ENCODE results near the gene ITPK1.
A peak's percentile ranks its signal among the peaks of the same experiment; 100 is the strongest.

ITPK1 gene

GRCh38 chr14:92952481-92953298 lies 163.0 kb downstream of the ITPK1 start:
- no peak for DNase-seq (ENCODE audit: low read depth in 2 of 2)

- peak; percentile 73 to 82 for DNase-seq (ENCODE audit: low read depth in 2 of 2)
Measured at GRCh38 chr14:92951912-92952471, 163.7 kb downstream of the ITPK1 start.

- DNase-seq (ENCODE audit: low read depth in 2 of 2), result no peak
Measured at GRCh38 chr14:92951261-92951660, 164.5 kb downstream of the ITPK1 start.

- DNase-seq (ENCODE audit: low read depth in 2 of 2), result no peak
Measured at GRCh38 chr14:92950773-92951172, 165.0 kb downstream of the ITPK1 start.

GRCh38 chr14:92950193-92950540 lies 165.6 kb downstream of the ITPK1 start:
- no peak for DNase-seq (ENCODE audit: low read depth in 2 of 2)

- DNase-seq (ENCODE audit: low read depth in 2 of 2), result no peak
Measured at GRCh38 chr14:92949496-92950192, 166.1 kb downstream of the ITPK1 start.

- DNase-seq (ENCODE audit: low read depth in 2 of 2), result no peak
Measured at GRCh38 chr14:92948647-92949046, 167.1 kb downstream of the ITPK1 start.

- DNase-seq (ENCODE audit: low read depth in 2 of 2), result no peak
Measured at GRCh38 chr14:92946847-92947545, 168.7 kb downstream of the ITPK1 start.

GRCh38 chr14:92945959-92946846 lies 169.5 kb downstream of the ITPK1 start:
- DNase-seq (ENCODE audit: low read depth in 2 of 2), result no peak

GRCh38 chr14:92945544-92945943 lies 170.2 kb downstream of the ITPK1 start:
- no peak for DNase-seq (ENCODE audit: low read depth in 2 of 2)

GRCh38 chr14:92944976-92945375 lies 170.7 kb downstream of the ITPK1 start:
- no peak for DNase-seq (ENCODE audit: low read depth in 2 of 2)

GRCh38 chr14:92943855-92944570 lies 171.7 kb downstream of the ITPK1 start:
- no peak for DNase-seq (ENCODE audit: low read depth in 2 of 2)

- no peak for DNase-seq (ENCODE audit: low read depth in 2 of 2)
Measured at GRCh38 chr14:92942976-92943710, 172.6 kb downstream of the ITPK1 start.

- no peak for DNase-seq (ENCODE audit: low read depth in 2 of 2)
Measured at GRCh38 chr14:92942576-92942975, 173.1 kb downstream of the ITPK1 start.

- DNase-seq (ENCODE audit: low read depth in 2 of 2), result no peak
Measured at GRCh38 chr14:92942136-92942535, 173.6 kb downstream of the ITPK1 start.

GRCh38 chr14:92941531-92941930 lies 174.2 kb downstream of the ITPK1 start:
- no peak for DNase-seq (ENCODE audit: low read depth in 2 of 2)

- DNase-seq (ENCODE audit: low read depth in 2 of 2), result no peak
Measured at GRCh38 chr14:92940543-92940942, 175.2 kb downstream of the ITPK1 start.

- no peak for DNase-seq (ENCODE audit: low read depth in 2 of 2)
Measured at GRCh38 chr14:92939699-92940098, 176.0 kb downstream of the ITPK1 start.

- no peak for DNase-seq (ENCODE audit: low read depth in 2 of 2)
Measured at GRCh38 chr14:92938890-92939671, 176.6 kb downstream of the ITPK1 start.

Data from activated CD4-positive, alpha-beta T cell treated with anti-CD3 and anti-CD28 coated beads for 24 hours (primary cell).